ENCODE results near the gene CD72.
"Not testable (repeated sequence)": the region's sequence is repeated elsewhere in the genome, so short reads cannot be mapped to it uniquely, and the experiment has no call there.

CD72 gene

DNA sequence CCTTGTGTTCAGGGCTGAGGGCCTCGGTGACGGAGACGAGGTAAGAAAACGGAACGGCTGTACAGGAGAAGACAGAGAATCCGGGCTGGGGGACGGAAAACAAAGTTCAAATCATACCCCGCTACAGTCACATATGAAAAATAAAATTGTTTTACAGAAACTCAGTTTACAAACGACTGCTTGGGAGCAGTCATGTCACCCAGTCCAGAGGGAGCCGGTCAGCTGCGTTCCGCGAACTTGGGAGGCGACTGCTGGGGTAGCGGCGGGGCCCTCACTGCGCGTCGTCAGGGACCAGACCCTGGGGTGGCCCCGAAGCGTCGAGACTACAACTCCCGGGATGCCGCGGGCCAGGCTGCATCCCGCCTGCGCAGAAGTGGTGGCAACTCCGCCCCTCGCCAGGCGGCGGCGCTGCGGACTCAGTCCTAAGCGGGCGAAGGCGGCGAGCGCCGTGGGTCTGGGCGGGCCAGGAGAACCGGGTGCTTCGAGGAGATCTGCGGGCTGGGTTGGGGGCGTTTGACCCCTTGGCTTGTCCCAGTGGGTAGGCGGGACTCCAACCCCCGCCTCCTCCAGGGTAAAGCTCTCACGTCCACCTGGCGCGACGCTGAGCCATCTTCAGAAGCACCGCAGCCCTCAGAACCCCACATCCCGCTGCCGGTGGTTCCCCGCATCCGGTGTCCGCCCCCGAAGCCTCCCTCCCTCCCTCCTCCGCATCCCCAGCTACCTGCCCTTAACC lies 28.5 kb upstream of the CD72 start:
- H3K9ac ChIP-seq (ENCODE audit: low read length): peak overlapping the region; percentile 77
- H3K14ac ChIP-seq (ENCODE audit: low read length): peak overlapping the region; percentile 84
- peak overlapping the region; percentile 80 for H3K27ac ChIP-seq (ENCODE audit: low read depth, low read length)
- peak overlapping the region; percentile 79 for H4K91ac ChIP-seq (ENCODE audit: low read depth, low read length)
- peak overlapping the region; percentile 98 for H4K12ac ChIP-seq (ENCODE audit: low read depth, low read length)
- no peaks in the 10 kb centered on the region for H3K27me3 ChIP-seq (ENCODE audit: insufficient read depth, low read length)
- H2BK5ac ChIP-seq (ENCODE audit: low read depth, low read length, poor library complexity): peak overlapping the region; percentile 18
- H4K8ac ChIP-seq (ENCODE audit: low read depth, low read length): peak overlapping the region; percentile 86
- H3K4me2 ChIP-seq (ENCODE audit: low read length): peak overlapping the region; percentile 83
- H3K9me3 ChIP-seq (ENCODE audit: insufficient read depth, low read depth, low read length): peaks cover 2% of the 10 kb centered on the region
- H3K4ac ChIP-seq (ENCODE audit: low read depth, low read length): peak overlapping the region; percentile 72
- peak; percentile 93 to 98 for DNase-seq
- no CpG with 5 or more reads among the region's 58 CpGs for WGBS (ENCODE audit: extremely low coverage, insufficient coverage, insufficient read length)
- H2BK120ac ChIP-seq (ENCODE audit: insufficient read depth, low read length, poor library complexity): peak overlapping the region; percentile 63
- peaks cover 6 to 21% of the 10 kb centered on the region in 2 experiments for H3K4me1 ChIP-seq (ENCODE audit: control insufficient read depth in 1 of 2, insufficient read depth in 2 of 2, low read length in 2 of 2)
- peak overlapping the region; percentile 19 for H3K18ac ChIP-seq (ENCODE audit: low read length)
- peak overlapping the region; percentile 84 for H2AFZ ChIP-seq (ENCODE audit: insufficient read depth, low read length, poor library complexity)
- no peaks in the 10 kb centered on the region for H3K36me3 ChIP-seq (ENCODE audit: control insufficient read depth in 1 of 2, insufficient read depth in 2 of 2, low read length in 2 of 2)
- H2BK12ac ChIP-seq (ENCODE audit: low read length): no peak overlapping the region
- H3K79me1 ChIP-seq (ENCODE audit: low read length): peaks cover 9% of the 10 kb centered on the region
- H3K23ac ChIP-seq (ENCODE audit: low read length): no peak overlapping the region
- no peak overlapping the region for H2AK5ac ChIP-seq (ENCODE audit: low read length)
- peak overlapping the region; percentile 71 for H3K4me3 ChIP-seq (ENCODE audit: low read depth, low read length)
- H3K79me2 ChIP-seq (ENCODE audit: control insufficient read depth, insufficient read depth, low read length, poor library complexity): peaks cover 2% of the 10 kb centered on the region

DNA sequence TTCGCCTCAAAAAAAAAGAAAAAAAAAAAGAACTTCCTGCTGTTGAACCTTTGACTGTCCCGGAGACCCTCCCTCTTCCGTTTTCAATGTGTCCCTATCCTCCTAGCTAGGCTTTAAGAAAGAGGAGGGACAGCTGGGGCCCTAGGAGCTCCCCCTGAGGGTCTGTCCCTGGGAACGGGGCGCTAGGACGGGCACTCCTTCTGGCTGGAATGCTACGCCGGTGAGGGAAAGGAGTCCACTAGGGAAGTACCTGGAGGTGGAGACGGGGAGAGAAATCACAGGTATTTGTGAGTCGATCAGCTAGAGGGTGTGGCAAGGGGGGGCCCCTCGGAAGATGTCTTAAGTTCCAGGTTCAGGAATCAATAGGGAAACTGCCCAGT lies 27.9 kb upstream of the CD72 start:
- Histone ChIP-seq H3K18ac (ENCODE audit: low read length) (peak overlapping the region; percentile 86), H3K79me1 (ENCODE audit: low read length) (peaks cover 9% of the 10 kb centered on the region), H3K14ac (ENCODE audit: low read length) (peak overlapping the region; percentile 84), H3K23ac (ENCODE audit: low read length) (no peak overlapping the region), H3K9me3 (ENCODE audit: insufficient read depth, low read depth, low read length) (peaks cover 2% of the 10 kb centered on the region), H2AFZ (ENCODE audit: insufficient read depth, low read length, poor library complexity) (peak overlapping the region; percentile 56), H3K4me3 (ENCODE audit: low read depth, low read length) (peak overlapping the region; percentile 71), H3K79me2 (ENCODE audit: control insufficient read depth, insufficient read depth, low read length, poor library complexity) (peaks cover 2% of the 10 kb centered on the region), H4K8ac (ENCODE audit: low read depth, low read length) (peak overlapping the region; percentile 72), H2BK120ac (ENCODE audit: insufficient read depth, low read length, poor library complexity) (peak overlapping the region; percentile 63), H3K4me2 (ENCODE audit: low read length) (peak overlapping the region; percentile 83), H3K36me3 (ENCODE audit: control insufficient read depth in 1 of 2, insufficient read depth in 2 of 2, low read length in 2 of 2) (no peaks in the 10 kb centered on the region), H4K91ac (ENCODE audit: low read depth, low read length) (peak overlapping the region; percentile 79), H3K27ac (ENCODE audit: low read depth, low read length) (peak overlapping the region; percentile 80), H3K27me3 (ENCODE audit: insufficient read depth, low read length) (no peaks in the 10 kb centered on the region), H2BK5ac (ENCODE audit: low read depth, low read length, poor library complexity) (peak overlapping the region; percentile 18), H3K4ac (ENCODE audit: low read depth, low read length) (peak overlapping the region; percentile 72), H3K4me1 (ENCODE audit: control insufficient read depth in 1 of 2, insufficient read depth in 2 of 2, low read length in 2 of 2) (peaks cover 6 to 21% of the 10 kb centered on the region in 2 experiments), H2AK5ac (ENCODE audit: low read length) (no peak overlapping the region), H3K9ac (ENCODE audit: low read length) (peak overlapping the region; percentile 77), H4K12ac (ENCODE audit: low read depth, low read length) (peak overlapping the region; percentile 98), H2BK12ac (ENCODE audit: low read length) (no peak overlapping the region)
- peak; percentile 51 to 61 for DNase-seq
- WGBS (ENCODE audit: extremely low coverage, insufficient coverage, insufficient read length): no CpG with 5 or more reads among the region's 11 CpGs

GRCh38 chr9:35645736-35646135 lies 27.5 kb upstream of the CD72 start:
- Histone ChIP-seq H3K4me3 (ENCODE audit: low read depth, low read length) (peak overlapping the region; percentile 18), H4K8ac (ENCODE audit: low read depth, low read length) (peak overlapping the region; percentile 86), H3K27ac (ENCODE audit: low read depth, low read length) (peak overlapping the region; percentile 80), H4K12ac (ENCODE audit: low read depth, low read length) (peak overlapping the region; percentile 98), H3K4me2 (ENCODE audit: low read length) (peak overlapping the region; percentile 83), H3K4me1 (ENCODE audit: control insufficient read depth in 1 of 2, insufficient read depth in 2 of 2, low read length in 2 of 2) (peaks cover 6 to 21% of the 10 kb centered on the region in 2 experiments)
- H4K91ac ChIP-seq (ENCODE audit: low read depth, low read length); H3K23ac ChIP-seq (ENCODE audit: low read length); H2AFZ ChIP-seq (ENCODE audit: insufficient read depth, low read length, poor library complexity); H3K36me3 ChIP-seq (ENCODE audit: control insufficient read depth in 1 of 2, insufficient read depth in 2 of 2, low read length in 2 of 2); H2BK120ac ChIP-seq (ENCODE audit: insufficient read depth, low read length, poor library complexity); H3K14ac ChIP-seq (ENCODE audit: low read length); H3K79me1 ChIP-seq (ENCODE audit: low read length); DNase-seq; H3K9me3 ChIP-seq (ENCODE audit: insufficient read depth, low read depth, low read length); H2AK5ac ChIP-seq (ENCODE audit: low read length); H3K79me2 ChIP-seq (ENCODE audit: control insufficient read depth, insufficient read depth, low read length, poor library complexity); H3K4ac ChIP-seq (ENCODE audit: low read depth, low read length); H3K18ac ChIP-seq (ENCODE audit: low read length); H2BK12ac ChIP-seq (ENCODE audit: low read length); H2BK5ac ChIP-seq (ENCODE audit: low read depth, low read length, poor library complexity); H3K27me3 ChIP-seq (ENCODE audit: insufficient read depth, low read length); H3K9ac ChIP-seq (ENCODE audit: low read length): not testable (repeated sequence)
- no CpG with 5 or more reads among the region's 10 CpGs for WGBS (ENCODE audit: extremely low coverage, insufficient coverage, insufficient read length)

DNA sequence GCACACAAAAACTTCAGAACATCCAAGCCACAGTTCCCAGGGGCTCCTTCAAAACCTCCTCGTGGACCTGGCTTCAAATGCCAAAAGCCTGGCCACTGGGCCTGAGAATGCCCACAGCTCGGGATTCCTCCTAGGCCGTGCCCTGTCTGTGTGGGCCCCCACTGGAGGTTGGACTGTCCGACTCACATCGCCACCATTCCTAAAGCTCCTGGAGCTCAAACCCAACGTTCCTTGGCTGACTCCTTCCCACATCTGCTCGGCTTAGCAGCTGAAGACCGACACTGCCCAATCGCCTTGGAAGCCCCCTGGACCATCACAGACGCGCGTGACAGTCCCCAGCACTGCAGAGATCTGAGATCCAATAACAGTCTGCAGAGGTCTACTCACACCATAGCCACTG lies 24.8 kb upstream of the CD72 start:
- Histone ChIP-seq H4K12ac (ENCODE audit: low read depth, low read length) (no peak overlapping the region), H2BK120ac (ENCODE audit: insufficient read depth, low read length, poor library complexity) (no peak overlapping the region), H3K23ac (ENCODE audit: low read length) (no peak overlapping the region), H3K4ac (ENCODE audit: low read depth, low read length) (no peak overlapping the region), H3K4me1 (ENCODE audit: control insufficient read depth in 1 of 2, insufficient read depth in 2 of 2, low read length in 2 of 2) (peaks cover 0 to 10% of the 10 kb centered on the region in 2 experiments), H3K4me3 (ENCODE audit: low read depth, low read length) (no peak overlapping the region), H3K79me1 (ENCODE audit: low read length) (peaks cover 9% of the 10 kb centered on the region), H3K36me3 (ENCODE audit: control insufficient read depth in 1 of 2, insufficient read depth in 2 of 2, low read length in 2 of 2) (no peaks in the 10 kb centered on the region), H4K8ac (ENCODE audit: low read depth, low read length) (no peak overlapping the region), H3K27me3 (ENCODE audit: insufficient read depth, low read length) (no peaks in the 10 kb centered on the region), H2AK5ac (ENCODE audit: low read length) (no peak overlapping the region), H2AFZ (ENCODE audit: insufficient read depth, low read length, poor library complexity) (no peak overlapping the region), H3K4me2 (ENCODE audit: low read length) (no peak overlapping the region), H3K27ac (ENCODE audit: low read depth, low read length) (no peak overlapping the region), H3K14ac (ENCODE audit: low read length) (no peak overlapping the region), H3K18ac (ENCODE audit: low read length) (no peak overlapping the region), H2BK12ac (ENCODE audit: low read length) (no peak overlapping the region), H2BK5ac (ENCODE audit: low read depth, low read length, poor library complexity) (no peak overlapping the region), H4K91ac (ENCODE audit: low read depth, low read length) (no peak overlapping the region), H3K9me3 (ENCODE audit: insufficient read depth, low read depth, low read length) (peaks cover 2% of the 10 kb centered on the region), H3K79me2 (ENCODE audit: control insufficient read depth, insufficient read depth, low read length, poor library complexity) (peaks cover 2% of the 10 kb centered on the region), H3K9ac (ENCODE audit: low read length) (no peak overlapping the region)
- no CpG with 5 or more reads among the region's 12 CpGs for WGBS (ENCODE audit: extremely low coverage, insufficient coverage, insufficient read length)
- no peak for DNase-seq

Measured in trophoblast cell (in vitro differentiated cells and primary cell).